DOHH2 (cell line): ENCODE results near the gene CNTNAP2.
"Not testable (repeated sequence)": the region's sequence is repeated elsewhere in the genome, so short reads cannot be mapped to it uniquely, and the experiment has no call there.

Experiments used
- H3F3A ChIP-seq: fragments of 200-600 bp; sonication (generic), shearing (Covaris generic); 2 replicates; pipeline ENCODE4 v1.6.0; 2016; ENCODE audit warnings: antibody characterized with exemption, mild to moderate bottlenecking; ENCODE audit not compliant: control insufficient read depth, insufficient read depth
- H3K27ac ChIP-seq: fragments of 200-600 bp; sonication (generic); 2 replicates; pipeline ENCODE4 v1.5.1; 2014; ENCODE audit warnings: low read depth, mild to moderate bottlenecking, low read length, moderate library complexity
- H3K27me3 ChIP-seq: fragments of 200-600 bp; sonication (generic); 2 replicates; pipeline ENCODE4 v1.6.1; 2014; ENCODE audit warnings: mild to moderate bottlenecking, low read length, mixed read lengths; ENCODE audit not compliant: control insufficient read depth
- H3K36me3 ChIP-seq: fragments of 200-600 bp; sonication (generic); 2 replicates; pipeline ENCODE4 v1.6.1; 2014; ENCODE audit warnings: mild to moderate bottlenecking, low read length, moderate library complexity, mixed read lengths; ENCODE audit not compliant: control insufficient read depth
- H3K4me1 ChIP-seq: fragments of 200-600 bp; sonication (generic); 2 replicates; pipeline ENCODE4 v1.6.1; 2014; ENCODE audit warnings: mild to moderate bottlenecking, low read length, mixed read lengths; ENCODE audit not compliant: control insufficient read depth
- H3K4me2 ChIP-seq: fragments of 200-600 bp; sonication (generic); 2 replicates; pipeline ENCODE4 v1.6.0; 2014; ENCODE audit warnings: mild to moderate bottlenecking, low read length, moderate library complexity
- H3K4me3 ChIP-seq: fragments of 200-600 bp; sonication (generic); 2 replicates; pipeline ENCODE4 v1.5.1; 2014; ENCODE audit warnings: mild to moderate bottlenecking, low read length, mixed read lengths
- H3K79me2 ChIP-seq: fragments of 200-600 bp; sonication (generic); 2 replicates; pipeline ENCODE4 v1.6.1; 2014; ENCODE audit warnings: mild to moderate bottlenecking, low read length, mixed read lengths; ENCODE audit not compliant: control insufficient read depth
- H3K9me2 ChIP-seq: fragments of 200-600 bp; sonication (generic); replicated peaks from 2 replicates; pipeline ENCODE4 v1.6.1; 2014; ENCODE audit warnings: mild to moderate bottlenecking, low read length, mixed read lengths; ENCODE audit not compliant: control insufficient read depth
- H3K9me3 ChIP-seq: fragments of 200-600 bp; sonication (generic); 2 replicates; pipeline ENCODE4 v1.6.1; 2014; ENCODE audit warnings: antibody characterized with exemption, low read length, mixed read lengths; ENCODE audit not compliant: control insufficient read depth, insufficient read depth
- H4K20me1 ChIP-seq: fragments of 200-600 bp; sonication (generic); 2 replicates; pipeline ENCODE4 v1.6.0; 2014; ENCODE audit warnings: low read depth, mild to moderate bottlenecking, antibody characterized with exemption, low read length, moderate library complexity; ENCODE audit not compliant: control insufficient read depth, insufficient read depth
- CTCF ChIP-seq: fragments of 200-600 bp; sonication (generic); IDR thresholded peaks from one replicate; pipeline ENCODE4 v1.5.1; 2014; ENCODE audit warnings: antibody characterized with exemption, mild to moderate bottlenecking, low read depth, low read length; ENCODE audit not compliant: poor library complexity, severe bottlenecking
- EZH2phosphoT487 ChIP-seq: fragments of 200-600 bp; sonication (generic); IDR thresholded peaks from 2 replicates; pipeline ENCODE4 v1.6.1; 2017; ENCODE audit warnings: borderline replicate concordance, mild to moderate bottlenecking, antibody characterized with exemption, low read length, moderate library complexity, mixed read lengths

Gene CNTNAP2

GRCh38 chr7:148296994-148297644 lies 2180.5 kb downstream of the CNTNAP2 start:
- H3K4me2 ChIP-seq: no peak overlapping the region
- peaks cover 25% of the 10 kb centered on the region for H3K4me1 ChIP-seq
- TF ChIP-seq EZH2phosphoT487 (no peak), CTCF (peak; percentile 56)
- 0 out of 2 replicates have a peak, but pooled peaks cover 3% of the 10 kb centered on the region for H3F3A ChIP-seq
- no peaks in the 10 kb centered on the region for H4K20me1 ChIP-seq
- H3K4me3 ChIP-seq: no peak overlapping the region
- no peaks in the 10 kb centered on the region for H3K79me2 ChIP-seq
- no peaks in the 10 kb centered on the region for H3K9me3 ChIP-seq
- no peaks in the 10 kb centered on the region for H3K9me2 ChIP-seq
- no peaks in the 10 kb centered on the region for H3K36me3 ChIP-seq
- H3K27me3 ChIP-seq: no peaks in the 10 kb centered on the region
- no peak overlapping the region for H3K27ac ChIP-seq

- H3K9me3 ChIP-seq, H4K20me1 ChIP-seq, H3K27ac ChIP-seq, H3K27me3 ChIP-seq, H3K4me2 ChIP-seq, H3K79me2 ChIP-seq, H3K36me3 ChIP-seq, H3K9me2 ChIP-seq, H3K4me3 ChIP-seq, H3F3A ChIP-seq: not testable (repeated sequence)
- peaks cover 30% of the 10 kb centered on the region for H3K4me1 ChIP-seq
Measured at GRCh38 chr7:148298768-148299167, 2182.2 kb downstream of the CNTNAP2 start.

- Histone ChIP-seq H3K9me3 (peaks cover 8% of the 10 kb centered on the region; the same call in 1 of the 2 replicates), H3F3A (peaks cover 13% of the 10 kb centered on the region), H3K9me2 (no peaks in the 10 kb centered on the region), H3K4me2 (no peak overlapping the region), H3K79me2 (no peaks in the 10 kb centered on the region), H3K27ac (no peak overlapping the region), H4K20me1 (no peaks in the 10 kb centered on the region), H3K4me1 (peaks cover 38% of the 10 kb centered on the region), H3K4me3 (no peak overlapping the region), H3K27me3 (no peaks in the 10 kb centered on the region), H3K36me3 (peaks cover 7% of the 10 kb centered on the region; the same call in 1 of the 2 replicates)
- no peak for TF ChIP-seq CTCF
- TF ChIP-seq EZH2phosphoT487: no peak
Measured at GRCh38 chr7:148299350-148300276, 2183.0 kb downstream of the CNTNAP2 start.

GRCh38 chr7:148302436-148302835 lies 2185.8 kb downstream of the CNTNAP2 start:
- not testable (repeated sequence) for H3K9me2 ChIP-seq, H3K27me3 ChIP-seq, H3K36me3 ChIP-seq, H3K79me2 ChIP-seq, H3K4me3 ChIP-seq, H4K20me1 ChIP-seq, H3K9me3 ChIP-seq
- peaks cover 24% of the 10 kb centered on the region for H3F3A ChIP-seq
- peak overlapping the region; percentile 85 for H3K27ac ChIP-seq
- peaks cover 61% of the 10 kb centered on the region for H3K4me1 ChIP-seq
- peak overlapping the region; percentile 88; the same call in 1 of the 2 replicates for H3K4me2 ChIP-seq
